ENCODE data around the gene DNAAF3.

DNAAF3 gene

GRCh38 chr19:55178781-55179599 is 12.6 kb upstream of the DNAAF3 start:
- H3K27me3 ChIP-seq, result no peaks in the 10 kb centered on the region
- TF ChIP-seq CTCF (IDR thresholded peaks at IDR 0.05; ENCODE audit: low read depth, low read length), result no peak

GRCh38 chr19:55176076-55176475 is 9.7 kb upstream of the DNAAF3 start:
- Histone ChIP-seq H3K4me1 (peaks cover 2% of the 10 kb centered on the region; the same call in 1 of the 2 replicates), H3K36me3 (no peaks in the 10 kb centered on the region), H3K4me3 (ENCODE audit: low read depth, low read length) (no peak overlapping the region), H3K27me3 (peaks cover 25% of the 10 kb centered on the region), H3K9me3 (no peaks in the 10 kb centered on the region)
- TF ChIP-seq CTCF (IDR thresholded peaks at IDR 0.05; ENCODE audit: low read depth, low read length), result no peak
- no peak for DNase-seq

More at GRCh38 chr19:55178781-55179599, 12.6 kb upstream of the DNAAF3 start:
- peaks cover 2% of the 10 kb centered on the region; the same call in 1 of the 2 replicates for H3K4me1 ChIP-seq
- H3K4me3 ChIP-seq (ENCODE audit: low read depth, low read length), result peak overlapping the region; percentile 78
- no peaks in the 10 kb centered on the region for H3K36me3 ChIP-seq
- DNase-seq, result peak; percentile 95
- H3K9me3 ChIP-seq, result no peaks in the 10 kb centered on the region

GRCh38 chr19:55175117-55175867 is 8.9 kb upstream of the DNAAF3 start:
- no peak for TF ChIP-seq CTCF (IDR thresholded peaks at IDR 0.05; ENCODE audit: low read depth, low read length)
- H3K4me1 ChIP-seq, result peaks cover 2% of the 10 kb centered on the region; the same call in 1 of the 2 replicates
- no peaks in the 10 kb centered on the region for H3K9me3 ChIP-seq
- H3K36me3 ChIP-seq, result no peaks in the 10 kb centered on the region
- DNase-seq, result peak; percentile 76
- peak overlapping the region; percentile 16; the same call in 1 of the 2 replicates for H3K4me3 ChIP-seq (ENCODE audit: low read depth, low read length)
- peaks cover 33% of the 10 kb centered on the region for H3K27me3 ChIP-seq

- 0 out of 2 replicates have a peak, but pooled peaks cover 2% of the 10 kb centered on the region for H3K4me1 ChIP-seq
- no peaks in the 10 kb centered on the region for H3K36me3 ChIP-seq
- TF ChIP-seq CTCF (IDR thresholded peaks at IDR 0.05; ENCODE audit: low read depth, low read length), result no peak
- no peaks in the 10 kb centered on the region for H3K9me3 ChIP-seq
- peaks cover 38% of the 10 kb centered on the region for H3K27me3 ChIP-seq
- DNase-seq, result no peak
- peak overlapping the region; percentile 28 for H3K4me3 ChIP-seq (ENCODE audit: low read depth, low read length)
These were observed 8.2 kb upstream of the DNAAF3 start for GRCh38 chr19:55174425-55175116.

GRCh38 chr19:55173714-55174409 is 7.4 kb upstream of the DNAAF3 start:
- peak; percentile 88 for DNase-seq
- Histone ChIP-seq H3K9me3 (no peaks in the 10 kb centered on the region), H3K4me1 (0 out of 2 replicates have a peak, but pooled peaks cover 2% of the 10 kb centered on the region), H3K36me3 (no peaks in the 10 kb centered on the region), H3K27me3 (peaks cover 45% of the 10 kb centered on the region), H3K4me3 (ENCODE audit: low read depth, low read length) (peak overlapping the region; percentile 66)
- peak; percentile 11; the same call in 1 of the 2 replicates for TF ChIP-seq CTCF (IDR thresholded peaks at IDR 0.05; ENCODE audit: low read depth, low read length)
